HG02763 (cell line): Measurements from ENCODE around the gene CHI3L1.
"Not testable (repeated sequence)": the region's sequence is repeated elsewhere in the genome, so short reads cannot be mapped to it uniquely, and the experiment has no call there.

ENCODE experiments used
- ATAC-seq: cut with Tn5 transposase; IDR thresholded peaks from one replicate; pipeline ENCODE4 v1.9.1; 2021; ENCODE audit warnings: mild to moderate bottlenecking, moderate library complexity; ENCODE audit not compliant: unreplicated experiment

CHI3L1 gene

GRCh38 chr1:203186446-203187303 lies at the start of gene CHI3L1:
Gene CHI3L1, minus strand, starts transcription at chr1:203186704. Its CDS starts 81 bp downstream, at chr1:203186623.
- no peak for ATAC-seq

- not testable (repeated sequence) for ATAC-seq
These were observed 48.4 kb upstream of the CHI3L1 start for GRCh38 chr1:203234901-203235300.

- no peak for ATAC-seq
These were observed 43.1 kb upstream of the CHI3L1 start, which contains the start of gene CHIT1 for GRCh38 chr1:203229471-203230135. Gene CHIT1, minus strand, starts transcription at chr1:203229673. Its CDS starts 37 bp downstream, at chr1:203229636.

GRCh38 chr1:203228670-203229069 lies 42.2 kb upstream of the CHI3L1 start:
- ATAC-seq = no peak

GRCh38 chr1:203227371-203228083 lies 41.0 kb upstream of the CHI3L1 start:
- no peak for ATAC-seq

GRCh38 chr1:203225071-203225470 lies 38.6 kb upstream of the CHI3L1 start:
- ATAC-seq = no peak

GRCh38 chr1:203223012-203223775 lies 36.7 kb upstream of the CHI3L1 start:
- no peak for ATAC-seq

- no peak for ATAC-seq
These were observed 33.4 kb upstream of the CHI3L1 start for GRCh38 chr1:203219934-203220333.

- ATAC-seq = no peak
These were observed 32.7 kb upstream of the CHI3L1 start for GRCh38 chr1:203219171-203219570.

GRCh38 chr1:203217668-203218067 lies 31.2 kb upstream of the CHI3L1 start:
- ATAC-seq = no peak

GRCh38 chr1:203217139-203217655 lies 30.7 kb upstream of the CHI3L1 start:
- no peak for ATAC-seq

- ATAC-seq = no peak
These were observed 30.0 kb upstream of the CHI3L1 start for GRCh38 chr1:203216274-203217138.

GRCh38 chr1:203215573-203215972 lies 29.1 kb upstream of the CHI3L1 start:
- no peak for ATAC-seq

- ATAC-seq = no peak
These were observed 28.4 kb upstream of the CHI3L1 start for GRCh38 chr1:203214871-203215270.

GRCh38 chr1:203213126-203213525 lies 26.6 kb upstream of the CHI3L1 start:
- no peak for ATAC-seq

GRCh38 chr1:203211812-203212211 lies 25.3 kb upstream of the CHI3L1 start:
- ATAC-seq = no peak

- no peak for ATAC-seq
These were observed 24.5 kb upstream of the CHI3L1 start for GRCh38 chr1:203210988-203211387.

- ATAC-seq = no peak
These were observed 23.8 kb upstream of the CHI3L1 start for GRCh38 chr1:203210350-203210749.

- ATAC-seq = no peak
These were observed 21.7 kb upstream of the CHI3L1 start for GRCh38 chr1:203208181-203208580.
